ENCODE data around the gene PLEKHM3.

- TF ChIP-seq POLR2AphosphoS5 (IDR thresholded peaks at IDR 0.05; ENCODE audit: low read depth) (no peak), CTCF (IDR thresholded peaks at IDR 0.05; ENCODE audit: insufficient read depth, low read length) (no peak), SPI1 (IDR thresholded peaks at IDR 0.05; ENCODE audit: borderline replicate concordance, low read depth) (no peak), REST (IDR thresholded peaks at IDR 0.05; ENCODE audit: insufficient replicate concordance, low read depth) (no peak), GABPA (IDR thresholded peaks at IDR 0.05; ENCODE audit: low read depth) (no peak)
Observed at GRCh38 chr2:207840101-207840500, 185.2 kb downstream of the PLEKHM3 start.
